ENCODE results near the gene ZNF90. TPM values are rescaled to one million over a fixed set of nuclear protein-coding genes. Genes with fewer than 3 reads are reported as not detected.

The ZNF90 gene
- total RNA-seq, 4 donors from 2014 or later: 0.22 to 0.42 TPM; not detected in 2

DNA sequence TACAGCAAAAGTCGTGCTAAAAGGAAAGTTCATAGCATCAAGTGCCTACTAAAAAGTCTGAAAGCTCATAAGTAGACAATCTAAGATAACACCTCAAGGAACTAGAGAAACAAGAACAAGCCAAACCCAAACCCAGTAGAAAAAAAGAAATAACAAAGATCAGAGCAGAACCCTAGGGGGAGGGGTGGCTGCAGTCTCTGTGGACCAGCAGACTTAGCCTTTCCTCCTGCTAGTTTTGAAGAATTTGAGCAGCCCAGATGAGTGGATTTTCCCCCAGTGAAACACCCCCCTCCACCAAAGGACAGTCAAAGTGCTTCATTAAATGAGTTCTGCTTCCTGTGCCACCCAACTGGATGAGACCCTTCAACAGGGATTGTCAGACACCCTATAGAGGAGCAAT lies 86.7 kb downstream of the ZNF90 start:
- DNase-seq (no peak), ATAC-seq (no peak)
- no peak for TF ChIP-seq POLR2A (IDR thresholded peaks at IDR 0.05)
- TF ChIP-seq, protein P1, sequence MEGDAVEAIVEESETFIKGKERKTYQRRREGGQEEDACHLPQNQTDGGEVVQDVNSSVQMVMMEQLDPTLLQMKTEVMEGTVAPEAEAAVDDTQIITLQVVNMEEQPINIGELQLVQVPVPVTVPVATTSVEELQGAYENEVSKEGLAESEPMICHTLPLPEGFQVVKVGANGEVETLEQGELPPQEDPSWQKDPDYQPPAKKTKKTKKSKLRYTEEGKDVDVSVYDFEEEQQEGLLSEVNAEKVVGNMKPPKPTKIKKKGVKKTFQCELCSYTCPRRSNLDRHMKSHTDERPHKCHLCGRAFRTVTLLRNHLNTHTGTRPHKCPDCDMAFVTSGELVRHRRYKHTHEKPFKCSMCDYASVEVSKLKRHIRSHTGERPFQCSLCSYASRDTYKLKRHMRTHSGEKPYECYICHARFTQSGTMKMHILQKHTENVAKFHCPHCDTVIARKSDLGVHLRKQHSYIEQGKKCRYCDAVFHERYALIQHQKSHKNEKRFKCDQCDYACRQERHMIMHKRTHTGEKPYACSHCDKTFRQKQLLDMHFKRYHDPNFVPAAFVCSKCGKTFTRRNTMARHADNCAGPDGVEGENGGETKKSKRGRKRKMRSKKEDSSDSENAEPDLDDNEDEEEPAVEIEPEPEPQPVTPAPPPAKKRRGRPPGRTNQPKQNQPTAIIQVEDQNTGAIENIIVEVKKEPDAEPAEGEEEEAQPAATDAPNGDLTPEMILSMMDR (IDR thresholded peaks at IDR 0.05 in 4 of 5, conservative IDR thresholded peaks at IDR 0.05 in 1 of 5): no peak
- no peaks in the 10 kb centered on the region for H3K36me3 ChIP-seq
- H3K27ac ChIP-seq: no peak overlapping the region
- no peaks in the 10 kb centered on the region for H3K4me1 ChIP-seq
- H3K4me3 ChIP-seq: no peak overlapping the region
- no peaks in the 10 kb centered on the region for H3K27me3 ChIP-seq
- no peaks in the 10 kb centered on the region for H3K9me3 ChIP-seq
- intact Hi-C loops (cut with DNase I; ENCODE audit: low total_unique reads) (no loop called here), in situ Hi-C loops (cut with MboI; ENCODE audit: low sequenced_read_pairs in 4 of 4) (no loop called here)

DNA sequence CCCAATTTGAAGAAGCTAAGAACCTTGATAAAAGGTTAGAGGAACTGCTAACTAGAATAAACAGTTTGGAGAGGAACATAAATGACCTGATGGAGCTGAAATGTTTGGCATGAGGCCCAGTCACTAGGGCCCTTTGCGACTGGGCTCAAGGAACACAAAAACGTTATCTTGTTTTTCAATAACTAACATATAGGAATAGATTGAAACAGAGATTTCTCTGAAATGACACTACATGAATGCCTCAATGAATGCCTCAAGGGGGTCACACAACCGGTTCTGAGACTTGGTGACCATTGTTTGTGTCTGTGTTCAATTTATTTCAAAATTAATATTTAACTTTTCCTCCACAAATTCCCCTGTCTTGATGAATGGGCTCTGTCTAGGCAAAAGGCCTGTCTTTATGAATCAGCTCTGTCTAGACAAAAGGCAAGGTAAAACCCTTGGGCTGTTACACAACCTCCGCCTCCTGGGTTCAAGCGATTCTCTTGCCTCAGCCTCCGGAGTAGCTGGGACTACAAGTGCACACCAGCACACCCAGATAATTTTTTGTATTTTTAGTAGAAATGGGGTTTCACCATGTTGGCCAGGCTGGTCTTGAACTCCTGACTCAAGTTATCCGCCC lies 88.3 kb downstream of the ZNF90 start:
- H3K27ac ChIP-seq: no peak overlapping the region
- in situ Hi-C loops (cut with MboI; ENCODE audit: low sequenced_read_pairs in 4 of 4) (no loop called here), intact Hi-C loops (cut with DNase I; ENCODE audit: low total_unique reads) (no loop called here)
- H3K9me3 ChIP-seq: no peaks in the 10 kb centered on the region
- no peak for TF ChIP-seq POLR2A (IDR thresholded peaks at IDR 0.05)
- TF ChIP-seq, protein P1 (IDR thresholded peaks at IDR 0.05 in 4 of 5, conservative IDR thresholded peaks at IDR 0.05 in 1 of 5): no peak
- H3K27me3 ChIP-seq: no peaks in the 10 kb centered on the region
- no peaks in the 10 kb centered on the region for H3K4me1 ChIP-seq
- no peak for DNase-seq
- no peaks in the 10 kb centered on the region for H3K36me3 ChIP-seq
- ATAC-seq: no peak
- H3K4me3 ChIP-seq: no peak overlapping the region

DNA sequence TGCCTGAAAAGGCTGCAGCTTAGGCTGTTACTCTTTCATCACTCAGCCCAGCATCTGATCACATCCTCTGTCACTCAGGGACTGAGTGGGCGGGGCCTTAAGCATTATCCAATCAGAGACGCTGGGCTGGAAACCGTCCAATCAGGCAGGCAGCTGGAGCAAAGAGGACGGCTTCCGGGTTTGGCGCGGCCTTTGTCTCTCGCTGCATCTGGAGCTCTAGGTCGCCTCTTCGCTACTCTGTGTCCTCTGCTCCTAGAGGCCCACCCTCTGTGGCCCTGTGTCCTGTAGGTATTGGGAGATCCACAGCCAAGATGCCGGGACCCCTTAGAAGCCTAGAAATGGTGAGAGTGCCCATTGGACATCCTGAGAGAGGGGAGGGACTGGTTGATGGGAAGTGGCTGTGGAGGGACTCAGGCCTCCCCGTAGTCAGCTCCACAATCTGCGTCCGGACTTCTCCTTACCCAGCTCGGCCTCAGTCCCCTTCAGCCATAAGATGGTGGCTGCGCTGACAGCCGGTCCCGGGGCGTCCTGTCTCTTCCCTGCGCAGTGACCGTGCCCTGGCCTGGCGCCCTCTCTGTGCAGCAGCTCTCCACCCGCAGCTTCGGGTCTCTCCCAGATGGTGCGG lies 89.3 kb downstream of the ZNF90 start, which contains the start of gene ZNF486:
Gene ZNF486 (plus strand): TSS at position 195 of the 625 bp plus-strand sequence. CDS start 117 bp downstream, at position 312.
- H3K36me3 ChIP-seq: no peaks in the 10 kb centered on the region
- peak; percentile 18 to 32 for TF ChIP-seq POLR2A (IDR thresholded peaks at IDR 0.05)
- TF ChIP-seq, protein P1 (IDR thresholded peaks at IDR 0.05 in 4 of 5, conservative IDR thresholded peaks at IDR 0.05 in 1 of 5): no peak
- H3K4me1 ChIP-seq: no peaks in the 10 kb centered on the region
- peak within 1 kb of the TSS in 3 of 4 donors; percentile 69 to 73 (median 71) for H3K27ac ChIP-seq
- H3K4me3 ChIP-seq: peak within 1 kb of the TSS; percentile 51 to 68 (median 64)
- DNase-seq: peak; percentile 80 to 85
- intact Hi-C loops (cut with DNase I; ENCODE audit: low total_unique reads) (no loop called here), in situ Hi-C loops (cut with MboI; ENCODE audit: low sequenced_read_pairs in 4 of 4) (no loop called here)
- ATAC-seq: peak; percentile 89
- no peaks in the 10 kb centered on the region for H3K27me3 ChIP-seq
- no peaks in the 10 kb centered on the region for H3K9me3 ChIP-seq

DNA sequence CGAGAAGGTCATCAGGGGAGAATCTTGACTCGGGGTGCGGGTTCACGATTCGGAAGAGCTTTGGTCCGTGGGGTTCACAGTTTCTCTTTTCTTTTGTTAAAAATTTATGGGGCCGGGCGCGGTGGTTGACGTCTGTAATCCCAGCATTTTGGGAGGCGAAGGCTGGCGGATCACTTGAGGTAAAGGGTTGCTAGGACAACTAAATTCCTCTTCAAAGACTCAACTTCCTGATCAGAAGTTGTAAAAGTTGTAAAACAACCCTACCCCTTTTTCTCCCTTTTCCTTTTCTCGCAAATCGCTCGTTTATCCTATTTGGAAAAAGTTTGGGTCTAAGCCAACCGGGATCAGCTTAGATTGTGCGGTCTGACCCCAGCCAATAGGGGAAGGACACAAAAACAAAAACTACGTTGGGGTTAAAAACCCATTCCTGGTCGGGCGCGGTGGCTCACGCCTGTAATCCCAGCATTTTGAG lies 89.9 kb downstream of the ZNF90 start:
- Histone ChIP-seq H3K4me1 (no peaks in the 10 kb centered on the region), H3K9me3 (no peaks in the 10 kb centered on the region), H3K4me3 (peak overlapping the region; percentile 51 to 68 (median 64)), H3K27me3 (no peaks in the 10 kb centered on the region), H3K36me3 (no peaks in the 10 kb centered on the region), H3K27ac (peak overlapping the region in 3 of 4 donors; percentile 69 to 73 (median 71))
- intact Hi-C loops (cut with DNase I; ENCODE audit: low total_unique reads): no loop called here
- no peak for ATAC-seq
- no peak for TF ChIP-seq POLR2A (IDR thresholded peaks at IDR 0.05)
- TF ChIP-seq, protein P1 (IDR thresholded peaks at IDR 0.05 in 4 of 5, conservative IDR thresholded peaks at IDR 0.05 in 1 of 5): no peak
- in situ Hi-C loops (cut with MboI; ENCODE audit: low sequenced_read_pairs in 4 of 4): no loop called here
- DNase-seq: no peak

Other genes starting within 250 kb of the ZNF90 start
- gene ZNF253, start 212.1 kb upstream of the ZNF90 start, total RNA-seq: 1 to 10 TPM; 3.1 to 9.5 (median 6.3) TPM
- gene ZNF93, start 177.1 kb upstream of the ZNF90 start, total RNA-seq: 1 to 10 TPM in 2 of 4 donors, under 1 TPM in 2; 0.36 to 4.1 (median 0.89) TPM
- gene ZNF682, start 38.5 kb upstream of the ZNF90 start, total RNA-seq: 1 to 10 TPM in 1 of 4 donors, under 1 TPM in 1, not detected in 2; 0.44 to 6.3 TPM
- 1 to 10 TPM in 1 of 4 donors, under 1 TPM in 3; 0.15 to 1.1 (median 0.75) TPM for gene ZNF486, start 89.2 kb downstream of the ZNF90 start, total RNA-seq